HFF-Myc (cell line): ENCODE results near the gene TRIM10.
"Not testable (repeated sequence)": the region's sequence is repeated elsewhere in the genome, so short reads cannot be mapped to it uniquely, and the experiment has no call there.

Experiments used
- DNase-seq: peaks from one replicate; pipeline ENCODE4 v3.0.0-alpha.2; 2011; ENCODE audit warnings: low read depth; ENCODE audit errors: extremely low read depth
- H3K4me3 ChIP-seq: replicated peaks from 2 replicates; pipeline ENCODE4 v1.5.1; 2011; ENCODE audit warnings: low read depth, mild to moderate bottlenecking, control low read depth, low read length
- CTCF ChIP-seq: IDR thresholded peaks from 2 replicates; pipeline ENCODE4 v1.5.1; 2012; ENCODE audit warnings: mild to moderate bottlenecking, low read depth, low read length, control low read depth; ENCODE audit errors: missing control alignments

TRIM10 gene

GRCh38 chr6:30149234-30149633, 11.8 kb downstream of the TRIM10 start:
- H3K4me3 ChIP-seq, result no peak overlapping the region
- no peak for DNase-seq
- no peak for TF ChIP-seq CTCF

GRCh38 chr6:30147096-30147495, 13.9 kb downstream of the TRIM10 start:
- no peak overlapping the region for H3K4me3 ChIP-seq
- DNase-seq, result no peak
- TF ChIP-seq CTCF, result no peak

GRCh38 chr6:30145818-30146217, 15.2 kb downstream of the TRIM10 start:
- no peak for DNase-seq
- TF ChIP-seq CTCF, result no peak
- no peak overlapping the region for H3K4me3 ChIP-seq

- TF ChIP-seq CTCF, result no peak
- H3K4me3 ChIP-seq, result no peak overlapping the region
- no peak for DNase-seq
Observed at GRCh38 chr6:30144811-30145210, 16.2 kb downstream of the TRIM10 start.

GRCh38 chr6:30143780-30144179, 17.2 kb downstream of the TRIM10 start:
- no peak overlapping the region for H3K4me3 ChIP-seq
- no peak for TF ChIP-seq CTCF
- no peak for DNase-seq

GRCh38 chr6:30142665-30143064, 18.3 kb downstream of the TRIM10 start:
- no peak overlapping the region for H3K4me3 ChIP-seq
- DNase-seq, result no peak
- TF ChIP-seq CTCF, result no peak

- H3K4me3 ChIP-seq, result not testable (repeated sequence)
Observed at GRCh38 chr6:30140240-30140639, 20.8 kb downstream of the TRIM10 start.

More at GRCh38 chr6:30140240-30140639, 20.8 kb downstream of the TRIM10 start:
- not testable (repeated sequence) for DNase-seq
